Stimulated activated CD4-positive, alpha-beta T cell treated with anti-CD3 and anti-CD28 coated beads, Interleukin-1b, Interleukin-23, amount 100 ng/mL, for 4 hours (primary cell): Measurements from ENCODE around the gene KIF2C.
"Not testable (repeated sequence)": the region's sequence is repeated elsewhere in the genome, so short reads cannot be mapped to it uniquely, and the experiment has no call there.

Source experiments
- DNase-seq, 2 donors: peaks; one replicate each; pipeline ENCODE4 v3.0.0-alpha.2; 2020; ENCODE audit warnings: low read depth in 2 of 2

Gene KIF2C

DNA sequence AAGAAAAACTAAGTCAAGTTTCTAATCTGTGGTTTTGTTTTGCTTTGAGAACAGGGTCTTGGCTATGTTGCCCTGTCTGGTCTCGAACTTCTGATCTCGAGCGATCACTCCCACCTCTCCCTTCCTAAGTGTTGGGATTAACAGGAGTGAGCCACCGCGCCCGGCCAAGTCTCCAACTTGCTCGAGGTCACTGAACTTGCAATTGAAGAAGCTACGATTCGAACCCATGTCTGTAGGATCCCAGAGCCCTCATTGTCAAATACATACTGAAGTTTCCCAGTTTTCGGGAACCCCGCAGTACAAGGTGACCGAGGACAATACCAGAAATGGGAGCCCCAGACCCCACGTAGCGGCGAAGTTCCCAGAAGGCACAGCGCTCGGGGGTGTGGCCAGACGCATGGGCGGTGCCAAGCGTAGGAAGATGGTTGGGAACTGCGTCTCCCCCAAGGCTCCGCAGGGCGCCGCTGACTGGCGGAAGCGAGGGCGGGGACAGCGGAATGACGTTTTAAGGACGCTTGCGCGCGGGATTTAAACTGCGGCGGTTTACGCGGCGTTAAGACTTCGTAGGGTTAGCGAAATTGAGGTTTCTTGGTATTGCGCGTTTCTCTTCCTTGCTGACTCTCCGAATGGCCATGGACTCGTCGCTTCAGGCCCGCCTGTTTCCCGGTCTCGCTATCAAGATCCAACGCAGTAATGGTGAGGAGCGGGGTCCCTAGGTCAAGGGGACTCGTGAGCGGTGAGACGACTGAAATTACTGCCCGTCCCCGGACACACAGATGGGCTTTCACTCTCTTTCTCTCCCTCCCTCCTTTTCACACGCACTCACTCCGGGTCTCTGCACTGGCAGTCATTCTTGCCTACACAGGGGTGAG lies at the start of gene KIF2C:
Gene KIF2C (plus strand): TSS at position 531 of the 872 bp plus-strand sequence. CDS start 96 bp downstream, at position 627.
- peak; percentile 95 to 96 for DNase-seq

GRCh38 chr1:44693159-44693558 lies 46.5 kb upstream of the KIF2C start:
- DNase-seq = no peak

DNA sequence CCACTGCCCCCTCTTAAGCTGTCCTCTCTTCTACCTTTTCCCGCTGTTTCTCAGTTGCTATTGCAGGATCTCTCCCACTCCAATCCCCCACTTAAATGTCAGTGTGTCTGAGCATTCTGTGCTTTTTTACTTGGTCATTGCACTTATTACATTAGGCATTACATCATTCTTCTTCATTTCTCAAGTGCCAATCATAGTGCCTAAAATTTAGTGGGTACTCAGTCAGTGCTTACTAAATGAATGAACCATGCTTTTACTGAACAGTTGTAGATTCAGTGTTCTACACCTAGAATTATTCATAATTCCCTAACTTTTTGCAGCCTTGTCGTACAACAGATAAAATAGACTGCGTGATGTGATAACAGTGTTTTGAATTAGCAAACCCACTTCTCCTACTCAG lies 45.7 kb upstream of the KIF2C start:
- DNase-seq = no peak

- no peak for DNase-seq
Measured at GRCh38 chr1:44694863-44695478, 44.7 kb upstream of the KIF2C start.

- no peak for DNase-seq
Measured at GRCh38 chr1:44695671-44696070, 44.0 kb upstream of the KIF2C start.

- DNase-seq = no peak
Measured at GRCh38 chr1:44696101-44696500, 43.5 kb upstream of the KIF2C start.

- peak in 1 of 2 donors; percentile 4 for DNase-seq
Measured at GRCh38 chr1:44696789-44697345, 42.8 kb upstream of the KIF2C start.

GRCh38 chr1:44698138-44698537 lies 41.5 kb upstream of the KIF2C start:
- DNase-seq = no peak

DNA sequence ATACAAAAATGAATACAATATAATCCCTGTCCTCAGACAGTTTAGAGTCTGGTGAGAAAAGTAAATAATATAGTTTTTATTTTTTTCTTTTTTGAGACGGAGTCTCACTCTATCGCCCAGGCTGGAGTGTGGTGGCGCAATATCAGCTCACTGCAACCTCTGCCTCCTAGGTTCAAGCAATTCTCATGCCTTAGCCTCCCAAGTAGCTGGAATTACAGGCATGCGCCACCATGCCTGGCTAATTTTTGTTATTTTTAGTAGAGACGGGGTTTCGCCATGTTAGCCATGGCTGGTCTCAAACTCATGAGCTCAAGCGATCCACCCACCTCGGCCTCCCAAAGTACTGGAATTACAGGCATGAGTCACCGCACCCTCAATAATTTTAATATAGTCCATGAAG lies 40.3 kb upstream of the KIF2C start:
- not testable (repeated sequence) for DNase-seq

- no peak for DNase-seq
Measured at GRCh38 chr1:44700573-44700972, 39.1 kb upstream of the KIF2C start.

- DNase-seq = no peak
Measured at GRCh38 chr1:44701141-44701573, 38.5 kb upstream of the KIF2C start.

- no peak for DNase-seq
Measured at GRCh38 chr1:44705470-44705869, 34.2 kb upstream of the KIF2C start.

- DNase-seq = no peak
Measured at GRCh38 chr1:44705938-44706337, 33.7 kb upstream of the KIF2C start.

DNA sequence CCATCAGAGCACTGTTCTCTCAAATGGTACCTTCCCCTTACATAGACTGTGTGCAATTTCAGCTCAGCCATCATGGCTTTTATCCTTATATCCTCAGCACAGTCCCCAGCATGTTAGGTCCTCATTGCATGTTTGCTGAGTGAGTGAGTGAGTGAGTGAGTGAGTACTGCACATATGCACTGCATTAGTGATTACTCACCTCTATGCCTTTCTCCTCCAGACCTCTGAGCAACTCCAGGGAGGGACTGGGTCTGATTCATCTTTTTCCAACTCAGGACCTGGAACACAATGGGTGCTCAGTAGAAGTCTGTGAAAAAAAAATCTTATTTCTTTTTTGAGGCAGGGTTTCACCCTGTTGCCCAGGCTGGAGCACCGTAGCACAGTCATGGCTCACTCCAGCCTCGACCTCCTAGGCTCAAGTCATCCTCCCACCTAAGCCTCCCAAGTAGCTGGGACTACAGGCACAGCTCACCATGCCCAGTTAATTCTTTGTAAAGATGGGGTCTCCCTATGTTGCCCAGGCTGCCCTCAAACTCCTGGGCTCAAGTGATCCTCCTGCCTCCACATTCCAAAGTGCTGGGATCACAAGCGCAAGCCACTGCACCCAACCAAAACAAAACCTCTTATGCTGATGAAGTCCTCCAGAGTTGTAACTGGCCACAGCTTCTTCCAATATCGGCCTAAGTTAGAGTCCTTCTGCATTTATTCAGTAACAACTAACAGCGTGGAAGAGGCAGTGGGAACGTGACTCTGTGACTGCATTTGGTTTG lies 32.3 kb upstream of the KIF2C start:
- no peak for DNase-seq

GRCh38 chr1:44707959-44708831 lies 31.4 kb upstream of the KIF2C start:
- DNase-seq = peak in 1 of 2 donors; percentile 38

GRCh38 chr1:44713321-44713781 lies 26.3 kb upstream of the KIF2C start:
- no peak for DNase-seq

GRCh38 chr1:44714532-44714931 lies 25.1 kb upstream of the KIF2C start:
- no peak for DNase-seq

- DNase-seq = peak in 1 of 2 donors; percentile 62
Measured at GRCh38 chr1:44714944-44715571, 24.6 kb upstream of the KIF2C start.

GRCh38 chr1:44717156-44717555 lies 22.5 kb upstream of the KIF2C start:
- DNase-seq = no peak

DNA sequence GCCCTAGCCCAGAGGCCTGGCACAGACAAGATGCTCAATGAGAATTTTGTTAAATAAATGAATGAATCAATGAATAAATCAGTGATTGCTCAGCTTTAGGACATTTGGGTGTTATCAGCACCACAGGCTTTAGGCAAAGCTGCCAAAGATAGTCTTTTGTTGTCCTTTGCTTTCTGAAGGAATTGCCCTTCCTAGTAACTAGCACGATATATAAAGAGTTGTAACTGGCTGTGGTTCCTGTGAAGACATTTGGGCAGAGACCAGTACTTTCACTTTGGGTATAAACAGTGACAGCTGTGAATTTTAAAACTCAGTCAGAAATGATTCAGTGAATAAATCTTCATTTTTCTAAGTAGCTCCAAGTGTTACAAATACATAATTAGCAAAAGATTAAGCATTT lies 22.0 kb upstream of the KIF2C start:
- no peak for DNase-seq
